Measurements from ENCODE around the gene ARHGEF4. TPM values are rescaled to one million over a fixed set of nuclear protein-coding genes. Genes with fewer than 3 reads are reported as not detected.
"Not testable (repeated sequence)": the region's sequence is repeated elsewhere in the genome, so short reads cannot be mapped to it uniquely, and the experiment has no call there.

ARHGEF4 gene
- total RNA-seq, 1 donor from 2014 or later: 0.40 TPM

GRCh38 chr2:130975729-130976128 lies 139.0 kb downstream of the ARHGEF4 start:
- DNase-seq (ENCODE audit: low read depth): no peak

GRCh38 chr2:130976591-130977237 lies 140.0 kb downstream of the ARHGEF4 start:
- no peak for DNase-seq (ENCODE audit: low read depth)

GRCh38 chr2:130977461-130978050 lies 140.8 kb downstream of the ARHGEF4 start:
- DNase-seq (ENCODE audit: low read depth): no peak

- DNase-seq (ENCODE audit: low read depth): no peak
Measured at GRCh38 chr2:130981667-130982066, 145.0 kb downstream of the ARHGEF4 start.

- no peak for DNase-seq (ENCODE audit: low read depth)
Measured at GRCh38 chr2:130985206-130985780, 148.6 kb downstream of the ARHGEF4 start.

- DNase-seq (ENCODE audit: low read depth): no peak
Measured at GRCh38 chr2:130985831-130986649, 149.3 kb downstream of the ARHGEF4 start.

- no peak for DNase-seq (ENCODE audit: low read depth)
Measured at GRCh38 chr2:130986890-130987493, 150.3 kb downstream of the ARHGEF4 start.

GRCh38 chr2:130987519-130988425 lies 151.1 kb downstream of the ARHGEF4 start:
- DNase-seq (ENCODE audit: low read depth): no peak

- not testable (repeated sequence) for DNase-seq (ENCODE audit: low read depth)
Measured at GRCh38 chr2:130991446-130991845, 154.7 kb downstream of the ARHGEF4 start.

GRCh38 chr2:130992003-130992402 lies 155.3 kb downstream of the ARHGEF4 start:
- DNase-seq (ENCODE audit: low read depth): not testable (repeated sequence)

GRCh38 chr2:130996691-130997090 lies 160.0 kb downstream of the ARHGEF4 start:
- no peak for DNase-seq (ENCODE audit: low read depth)

- no peak for DNase-seq (ENCODE audit: low read depth)
Measured at GRCh38 chr2:130997198-130997597, 160.5 kb downstream of the ARHGEF4 start.

GRCh38 chr2:130998561-130998960 lies 161.8 kb downstream of the ARHGEF4 start:
- DNase-seq (ENCODE audit: low read depth): no peak

GRCh38 chr2:131004446-131005209 lies 167.9 kb downstream of the ARHGEF4 start:
- no peak for DNase-seq (ENCODE audit: low read depth)

- DNase-seq (ENCODE audit: low read depth): no peak
Measured at GRCh38 chr2:131005216-131005935, 168.7 kb downstream of the ARHGEF4 start.

- DNase-seq (ENCODE audit: low read depth): no peak
Measured at GRCh38 chr2:131006561-131006960, 169.8 kb downstream of the ARHGEF4 start.

- no peak for DNase-seq (ENCODE audit: low read depth)
Measured at GRCh38 chr2:131008967-131009366, 172.3 kb downstream of the ARHGEF4 start.

GRCh38 chr2:131009713-131010475 lies 173.2 kb downstream of the ARHGEF4 start:
- no peak for DNase-seq (ENCODE audit: low read depth)

- DNase-seq (ENCODE audit: low read depth): no peak
Measured at GRCh38 chr2:131010566-131010965, 173.9 kb downstream of the ARHGEF4 start.

Measured in renal cortical epithelial cell (primary cell).